GM10847 (cell line): ENCODE measurements around the gene CDK14.

ENCODE experiments used
- POLR2A ChIP-seq: IDR thresholded peaks from 2 replicates; pipeline ENCODE4 v1.6.1; 2011; ENCODE audit not compliant: insufficient read length; ENCODE audit errors: extremely low read depth

CDK14 gene

GRCh38 chr7:91067242-91067641 lies 471.1 kb downstream of the CDK14 start:
- no peak for TF ChIP-seq POLR2A

GRCh38 chr7:91068136-91068795 lies 472.1 kb downstream of the CDK14 start:
- TF ChIP-seq POLR2A: no peak

- no peak for TF ChIP-seq POLR2A
Measured at GRCh38 chr7:91069146-91069545, 473.0 kb downstream of the CDK14 start.

GRCh38 chr7:91079487-91079886 lies 483.4 kb downstream of the CDK14 start:
- TF ChIP-seq POLR2A: no peak

GRCh38 chr7:91080351-91080750 lies 484.2 kb downstream of the CDK14 start:
- no peak for TF ChIP-seq POLR2A

- no peak for TF ChIP-seq POLR2A
Measured at GRCh38 chr7:91082038-91082437, 485.9 kb downstream of the CDK14 start.

- no peak for TF ChIP-seq POLR2A
Measured at GRCh38 chr7:91082852-91083495, 486.9 kb downstream of the CDK14 start.

GRCh38 chr7:91083855-91084644 lies 487.9 kb downstream of the CDK14 start:
- TF ChIP-seq POLR2A: no peak

- TF ChIP-seq POLR2A: no peak
Measured at GRCh38 chr7:91085175-91085574, 489.1 kb downstream of the CDK14 start.

- TF ChIP-seq POLR2A: no peak
Measured at GRCh38 chr7:91086200-91086599, 490.1 kb downstream of the CDK14 start.

- TF ChIP-seq POLR2A: no peak
Measured at GRCh38 chr7:91088156-91088555, 492.0 kb downstream of the CDK14 start.

- TF ChIP-seq POLR2A: no peak
Measured at GRCh38 chr7:91088691-91089090, 492.6 kb downstream of the CDK14 start.

GRCh38 chr7:91089382-91089963 lies 493.4 kb downstream of the CDK14 start:
- TF ChIP-seq POLR2A: no peak

- no peak for TF ChIP-seq POLR2A
Measured at GRCh38 chr7:91090684-91091083, 494.6 kb downstream of the CDK14 start.

GRCh38 chr7:91091631-91092030 lies 495.5 kb downstream of the CDK14 start:
- TF ChIP-seq POLR2A: no peak

- TF ChIP-seq POLR2A: no peak
Measured at GRCh38 chr7:91093181-91093580, 497.1 kb downstream of the CDK14 start.
